OCI-LY1 (cell line): ENCODE results near the gene SLC39A8.

Experiments used
- H2AFZ ChIP-seq: fragments of 200-600 bp; sonication (generic), shearing (Covaris generic); 2 replicates; pipeline ENCODE4 v1.6.0; 2014; ENCODE audit warnings: antibody characterized with exemption, mild to moderate bottlenecking, low read length
- H3F3A ChIP-seq: fragments of 200-600 bp; sonication (generic), shearing (Covaris generic); 2 replicates; pipeline ENCODE4 v1.6.0; 2014; ENCODE audit warnings: mild to moderate bottlenecking, antibody characterized with exemption, low read length, moderate library complexity; ENCODE audit not compliant: insufficient read depth
- H3K27ac ChIP-seq: fragments of 200-600 bp; sonication (generic); 2 replicates; pipeline ENCODE4 v1.5.1; 2014; ENCODE audit warnings: low read length, mixed run types, mild to moderate bottlenecking, low read depth; ENCODE audit not compliant: poor library complexity, severe bottlenecking
- H3K27me3 ChIP-seq: fragments of 200-600 bp; sonication (generic); 2 replicates; pipeline ENCODE4 v1.6.0; 2014; ENCODE audit warnings: antibody characterized with exemption, mild to moderate bottlenecking, low read length, moderate library complexity; ENCODE audit not compliant: insufficient read depth
- H3K36me3 ChIP-seq: fragments of 200-600 bp; sonication (generic); 2 replicates; pipeline ENCODE4 v1.6.1; 2014; ENCODE audit warnings: mild to moderate bottlenecking, antibody characterized with exemption, low read length, moderate library complexity, mixed read lengths; ENCODE audit not compliant: insufficient read depth
- H3K4me1 ChIP-seq: fragments of 200-600 bp; sonication (generic); 2 replicates; pipeline ENCODE4 v1.5.1; 2014; ENCODE audit warnings: mild to moderate bottlenecking, low read length, moderate library complexity; ENCODE audit not compliant: insufficient read depth, severe bottlenecking
- H3K4me2 ChIP-seq: fragments of 200-600 bp; sonication (generic), shearing (Covaris generic); 2 replicates; pipeline ENCODE4 v1.6.1; 2014; ENCODE audit warnings: low read length
- H3K4me3 ChIP-seq: fragments of 200-600 bp; sonication (generic); 2 replicates; pipeline ENCODE4 v1.5.1; 2014; ENCODE audit warnings: low read length, low read depth, mild to moderate bottlenecking, mixed read lengths; ENCODE audit not compliant: poor library complexity, severe bottlenecking
- H3K79me2 ChIP-seq: fragments of 200-600 bp; shearing (Covaris generic); 2 replicates; pipeline ENCODE4 v1.6.1; 2016; ENCODE audit warnings: mixed run types, low read length, mixed read lengths; ENCODE audit not compliant: insufficient read depth
- H3K9ac ChIP-seq: fragments of 200-600 bp; sonication (generic), shearing (Covaris generic); 2 replicates; pipeline ENCODE4 v1.6.1; 2014; ENCODE audit warnings: mild to moderate bottlenecking, low read length, mixed read lengths
- H3K9me2 ChIP-seq: fragments of 200-600 bp; sonication (generic), shearing (Covaris generic); 2 replicates; pipeline ENCODE4 v1.6.1; 2014; ENCODE audit warnings: low read depth, mild to moderate bottlenecking, low read length, mixed read lengths
- H3K9me3 ChIP-seq: fragments of 200-600 bp; shearing (Covaris generic); 2 replicates; pipeline ENCODE4 v1.6.1; 2014; ENCODE audit warnings: low read length, mixed read lengths
- H4K20me1 ChIP-seq: fragments of 200-600 bp; sonication (generic), shearing (Covaris generic); 2 replicates; pipeline ENCODE4 v1.6.0; 2016; ENCODE audit warnings: mild to moderate bottlenecking, low read length; ENCODE audit not compliant: insufficient read depth
- CTCF ChIP-seq: fragments of 200-600 bp; sonication (generic), shearing (Covaris generic); IDR thresholded peaks from 2 replicates; pipeline ENCODE4 v1.5.1; 2017; ENCODE audit warnings: mild to moderate bottlenecking, antibody characterized with exemption, low read length, moderate library complexity, mixed read lengths
- EZH2 ChIP-seq: fragments of 200-600 bp; sonication (generic), shearing (Covaris generic); IDR thresholded peaks from 2 replicates; pipeline ENCODE4 v1.8.0; 2017; ENCODE audit warnings: borderline replicate concordance, mixed run types, mild to moderate bottlenecking, antibody characterized with exemption, low read length, moderate library complexity, mixed read lengths

SLC39A8 gene

GRCh38 chr4:102328045-102328444 is 17.2 kb downstream of the SLC39A8 start:
- Histone ChIP-seq H3K4me3 (no peak overlapping the region), H4K20me1 (no peaks in the 10 kb centered on the region), H3F3A (no peaks in the 10 kb centered on the region), H3K4me2 (no peak overlapping the region), H3K27ac (no peak overlapping the region), H3K9ac (no peak overlapping the region), H2AFZ (no peak overlapping the region), H3K36me3 (peaks cover 5% of the 10 kb centered on the region; the same call in 1 of the 2 replicates), H3K4me1 (peaks cover 2% of the 10 kb centered on the region), H3K9me2 (no peaks in the 10 kb centered on the region), H3K79me2 (peaks cover 56% of the 10 kb centered on the region), H3K27me3 (no peaks in the 10 kb centered on the region), H3K9me3 (no peaks in the 10 kb centered on the region)
- TF ChIP-seq CTCF: no peak
- no peak for TF ChIP-seq EZH2

- H3K36me3 ChIP-seq: peaks cover 13% of the 10 kb centered on the region; the same call in 1 of the 2 replicates
- no peaks in the 10 kb centered on the region for H3K27me3 ChIP-seq
- H3K4me3 ChIP-seq: no peak overlapping the region
- H3F3A ChIP-seq: no peaks in the 10 kb centered on the region
- peaks cover 57% of the 10 kb centered on the region for H3K79me2 ChIP-seq
- no peak for TF ChIP-seq EZH2
- TF ChIP-seq CTCF: no peak
- no peak overlapping the region for H3K27ac ChIP-seq
- H2AFZ ChIP-seq: no peak overlapping the region
- peaks cover 13% of the 10 kb centered on the region for H3K4me1 ChIP-seq
- no peaks in the 10 kb centered on the region for H3K9me3 ChIP-seq
- H3K4me2 ChIP-seq: no peak overlapping the region
- no peaks in the 10 kb centered on the region for H3K9me2 ChIP-seq
- no peak overlapping the region for H3K9ac ChIP-seq
- H4K20me1 ChIP-seq: no peaks in the 10 kb centered on the region
These were observed 18.3 kb downstream of the SLC39A8 start for GRCh38 chr4:102326951-102327350.

- Histone ChIP-seq H3K4me2 (no peak overlapping the region), H3K27me3 (no peaks in the 10 kb centered on the region), H3K4me1 (peaks cover 21% of the 10 kb centered on the region), H3K9me3 (no peaks in the 10 kb centered on the region), H3K79me2 (peaks cover 47% of the 10 kb centered on the region), H3K9ac (no peak overlapping the region), H3K27ac (no peak overlapping the region), H3F3A (no peaks in the 10 kb centered on the region), H3K36me3 (peaks cover 13% of the 10 kb centered on the region; the same call in 1 of the 2 replicates), H3K9me2 (no peaks in the 10 kb centered on the region), H2AFZ (no peak overlapping the region), H4K20me1 (no peaks in the 10 kb centered on the region), H3K4me3 (no peak overlapping the region)
- TF ChIP-seq EZH2: no peak
- TF ChIP-seq CTCF: no peak
These were observed 20.6 kb downstream of the SLC39A8 start for GRCh38 chr4:102324730-102325129.
